Camera-type eye (tissue), 1 donor: Measurements from ENCODE around the gene LCE2A. TPM values are rescaled to one million over a fixed set of nuclear protein-coding genes. Genes with fewer than 3 reads are reported as not detected.

Experiments
- total RNA-seq: library from RNA; depleted of rRNA; stranded (reverse); fragments of >200 nt; gene quantifications from one replicate; pipeline ENCODE4 v1.2.3, GENCODE V29; 2014

LCE2A gene
- not detected for total RNA-seq

DNA sequence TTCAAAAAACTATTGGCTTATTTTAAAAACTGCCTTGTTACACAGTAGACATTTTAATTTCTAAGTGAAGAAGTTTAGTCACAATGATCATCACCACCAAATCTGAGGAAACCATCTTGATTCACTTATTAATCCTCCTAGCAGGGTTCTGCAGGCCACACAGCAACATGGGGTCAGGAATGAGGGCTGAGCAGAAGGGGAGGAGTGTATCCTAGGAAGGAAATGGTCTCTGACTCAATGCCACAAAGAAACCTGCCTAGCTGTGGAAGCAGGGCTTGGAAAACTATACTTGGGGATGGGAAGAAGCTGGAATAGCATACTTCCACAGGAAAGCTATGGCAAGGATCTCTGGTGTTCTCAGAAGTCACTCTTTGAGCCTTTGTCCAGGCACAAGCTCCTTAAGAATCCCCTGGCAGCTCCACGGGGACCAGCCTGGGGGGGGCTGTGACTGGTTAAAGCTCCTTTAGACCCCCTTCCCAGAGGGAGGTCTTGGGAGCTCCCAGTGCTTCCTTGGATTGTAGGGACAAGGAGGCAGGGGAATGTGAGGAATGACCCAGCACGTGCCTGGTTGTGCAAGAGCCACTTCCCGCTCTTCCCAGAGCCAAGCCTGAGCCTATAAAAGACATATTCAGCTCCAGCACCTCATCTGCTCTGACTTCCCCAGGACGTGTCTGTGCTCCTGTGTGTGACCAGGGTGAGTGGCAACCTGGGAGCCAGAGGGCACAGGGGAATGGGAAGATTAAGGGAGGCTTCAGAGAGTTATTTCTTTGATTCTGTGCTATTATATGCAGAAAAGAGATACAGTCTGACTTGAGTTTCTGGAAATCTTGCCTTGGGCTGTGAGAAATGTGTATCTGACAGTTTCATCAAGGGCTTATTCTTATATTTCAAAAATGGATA is at the start of gene LCE2A:
TSS of gene LCE2A (plus strand) at position 645 of the 900 bp plus-strand sequence. CDS start 557 bp downstream, outside the sequence.

GRCh38 chr1:152663098-152663497 is 35.0 kb upstream of the LCE2A start, which contains the start of gene LCE2D:
Gene LCE2D, plus strand, starts transcription at chr1:152663380. Its CDS starts 726 bp downstream, at chr1:152664106.

DNA sequence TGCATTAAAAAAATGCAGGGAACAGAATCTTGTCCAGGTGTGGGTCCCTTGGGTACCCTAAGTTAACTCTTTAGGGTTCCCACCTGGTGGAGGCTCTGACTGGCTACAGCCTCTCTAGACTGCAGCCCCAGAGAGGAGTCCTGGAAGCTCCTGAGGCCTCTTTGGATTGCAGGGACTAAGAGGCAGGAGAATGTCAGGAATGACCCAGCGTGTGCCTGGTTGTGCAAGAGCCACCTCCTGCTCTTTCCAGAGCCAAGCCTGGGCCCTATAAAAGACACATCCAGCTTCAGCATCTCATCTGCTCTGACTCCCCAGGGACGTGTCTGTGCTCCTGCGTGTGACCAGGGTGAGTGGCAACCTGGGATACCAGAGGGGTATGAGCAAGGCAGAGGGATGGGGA is 23.2 kb upstream of the LCE2A start, which contains the start of gene LCE2C:
TSS of gene LCE2C (plus strand) at position 297 of the 400 bp plus-strand sequence. CDS start 737 bp downstream, outside the sequence.

GRCh38 chr1:152685823-152686222 is 12.3 kb upstream of the LCE2A start, which contains the start of gene LCE2B:
Gene LCE2B, plus strand, starts transcription at chr1:152686123. Its CDS starts 721 bp downstream, at chr1:152686844.

DNA sequence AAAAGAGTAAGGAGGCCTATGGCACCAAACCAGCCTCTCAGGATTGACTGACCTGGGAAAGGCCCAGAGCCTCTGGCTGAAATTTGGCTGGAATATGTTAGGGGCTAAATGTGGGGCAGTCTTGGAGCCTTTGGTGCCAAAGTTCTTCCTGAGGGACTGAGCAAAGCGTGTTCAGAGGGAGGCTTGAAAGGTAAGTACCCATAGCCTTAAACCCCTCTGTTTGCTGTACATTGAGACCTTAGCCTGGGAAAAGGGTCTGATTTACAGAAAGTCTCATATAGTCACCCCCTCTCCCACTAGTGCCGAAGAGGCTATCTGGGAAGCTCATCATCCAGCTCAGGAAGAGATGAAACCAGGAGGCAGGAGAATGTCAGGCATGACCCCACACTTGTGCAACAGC is 9.7 kb downstream of the LCE2A start, which contains the start of gene LCE4A:
TSS of gene LCE4A (plus strand) at position 301 of the 400 bp plus-strand sequence. CDS start 916 bp downstream, outside the sequence.

Other genes starting within 250 kb of the LCE2A start
- not detected for gene LCE5A, start 187.5 kb upstream of the LCE2A start, total RNA-seq
- gene CRCT1, start 183.9 kb upstream of the LCE2A start, total RNA-seq: not detected
- gene LCE3E, start 131.6 kb upstream of the LCE2A start, total RNA-seq: not detected
- not detected for gene LCE3D, start 117.8 kb upstream of the LCE2A start, total RNA-seq
- gene LCE3C, start 98.1 kb upstream of the LCE2A start, total RNA-seq: not detected
- gene LCE3B, start 84.5 kb upstream of the LCE2A start, total RNA-seq: not detected
- not detected for gene LCE3A, start 75.2 kb upstream of the LCE2A start, total RNA-seq
- gene LCE2D, start 35.0 kb upstream of the LCE2A start, total RNA-seq: not detected
- not detected for gene LCE2C, start 23.1 kb upstream of the LCE2A start, total RNA-seq
- not detected for gene LCE2B, start 12.2 kb upstream of the LCE2A start, total RNA-seq
- not detected for gene LCE4A, start 9.8 kb downstream of the LCE2A start, total RNA-seq
- gene KPRP, start 59.7 kb downstream of the LCE2A start, total RNA-seq: not detected
- not detected for gene LCE1F, start 76.8 kb downstream of the LCE2A start, total RNA-seq
- not detected for gene LCE1E, start 87.9 kb downstream of the LCE2A start, total RNA-seq
- not detected for gene LCE1D, start 98.4 kb downstream of the LCE2A start, total RNA-seq
- not detected for gene LCE1C, start 108.3 kb downstream of the LCE2A start, total RNA-seq
- not detected for gene LCE1B, start 113.6 kb downstream of the LCE2A start, total RNA-seq
- not detected for gene LCE1A, start 129.1 kb downstream of the LCE2A start, total RNA-seq
- gene LCE6A, start 144.5 kb downstream of the LCE2A start, total RNA-seq: not detected
- gene LCE7A, start 161.7 kb downstream of the LCE2A start, total RNA-seq: not detected
- not detected for gene SMCP, start 180.0 kb downstream of the LCE2A start, total RNA-seq
- gene IVL, start 210.2 kb downstream of the LCE2A start, total RNA-seq: 0.44 TPM
- not detected for gene SPRR5, start 248.9 kb downstream of the LCE2A start, total RNA-seq